Stomach (tissue), 9 donors: ENCODE measurements around the gene P3H1. TPM values are rescaled to one million over a fixed set of nuclear protein-coding genes. Genes with fewer than 3 reads are reported as not detected.
A peak's percentile ranks its signal among the peaks of the same experiment; 100 is the strongest.

Source experiments
- DNase-seq, 2 donors: peaks; one replicate each; pipeline versions ENCODE4 v3.0.0 to v3.0.0-alpha.2; 2013 to 2019
- H3K27ac ChIP-seq, 5 donors: fragments of 200-600 bp in 4 of 5; sonication (generic) in 4 of 5; one replicate each; pipeline ENCODE4 v1.5.1; 2013 to 2019; ENCODE audit warnings: mild to moderate bottlenecking in 1 of 5, moderate library complexity in 1 of 5
- H3K27me3 ChIP-seq, 3 donors: fragments of 200-600 bp; sonication (generic); one replicate each; pipeline ENCODE4 v1.5.1; 2017 to 2019; ENCODE audit warnings: mixed run types in 1 of 3
- H3K36me3 ChIP-seq, 4 donors: fragments of 200-600 bp; sonication (generic); 1 replicate in 3 of 4; 2 replicates in 1 of 4; pipeline ENCODE4 v1.5.1; 2016 to 2019
- H3K4me1 ChIP-seq, 4 donors: fragments of 200-600 bp; sonication (generic); one replicate each; pipeline ENCODE4 v1.5.1; 2016 to 2019
- H3K4me3 ChIP-seq, 4 donors: fragments of 200-600 bp; sonication (generic) in 3 of 4; one replicate each; pipeline ENCODE4 v1.5.1; 2016 to 2019; ENCODE audit warnings: mild to moderate bottlenecking in 1 of 4
- H3K9me3 ChIP-seq, 4 donors: fragments of 200-600 bp; sonication (generic); one replicate each; pipeline ENCODE4 v1.5.1; 2016 to 2019
- CTCF ChIP-seq, 7 experiments: fragments of 450-650 bp in 4 of 7; fragments of 200-600 bp in 3 of 7; sonication (generic) in 3 of 7; IDR thresholded peaks; one replicate each; pipeline ENCODE4 v1.5.1; 2016 to 2019; ENCODE audit warnings: antibody characterized with exemption in 7 of 7, control low read depth in 2 of 7, mild to moderate bottlenecking in 1 of 7
- EP300 ChIP-seq: sonication (generic); formaldehyde crosslinking; IDR thresholded peaks from one replicate; pipeline ENCODE4 v1.6.1; 2017; ENCODE audit warnings: antibody characterized with exemption
- POLR2A ChIP-seq, 4 donors: fragments of 450-650 bp; IDR thresholded peaks; one replicate each; pipeline ENCODE4 v1.6.1; 2016; ENCODE audit warnings: antibody characterized with exemption in 4 of 4, control low read depth in 2 of 4, mild to moderate bottlenecking in 1 of 4, moderate library complexity in 1 of 4
- POLR2AphosphoS5 ChIP-seq, 3 donors: sonication (generic); formaldehyde crosslinking; IDR thresholded peaks; one replicate each; pipeline ENCODE4 v1.6.1; 2016; ENCODE audit warnings: antibody characterized with exemption in 3 of 3
- WGBS, 5 donors: extraction: QIAGEN DNeasy Blood & Tissue Kit in 3 of 5; methylation state at CpG; one replicate each; pipeline versions ENCODE4 v1.1.5 to v1.1.7; 2013 to 2018; 5-methylcytosine and 5-hydroxymethylcytosine counted together
- intact Hi-C: fragments of 100-400 bp; cut with DNase I; formaldehyde crosslinking; loops from one replicate; pipeline ENCODE4 v1.15.1; 2023; ENCODE audit warnings: low total_unique reads
- polyA plus RNA-seq, 3 donors: library from polyadenylated mRNA; stranded (reverse); fragments of 200-250 nt; gene quantifications; one replicate each; pipeline ENCODE4 v1.2.3, GENCODE V29; 2013
- total RNA-seq, 5 donors: library from RNA; depleted of rRNA; stranded (reverse); fragments of >200 nt; gene quantifications; one replicate each; pipeline versions ENCODE4 v1.1.0 to v1.2.3, GENCODE V29; 2014 to 2016
- donor health status: healthy with polysubstance abuse.
- donor health status: Bipolar disorder and iron deficiency.
- donor health status: healthy.

Gene P3H1
- total and polyA plus RNA-seq, 8 donors, result 5.0 to 78.2 (median 22.3) TPM

GRCh38 chr1:42736152-42736551, 30.7 kb downstream of the P3H1 start:
- no peaks in the 10 kb centered on the region for H3K27me3 ChIP-seq
- intact Hi-C loops, result no loop called here
- H3K4me3 ChIP-seq, result no peak overlapping the region
- no peaks in the 10 kb centered on the region for H3K36me3 ChIP-seq
- DNase-seq, result peak in 1 of 2 donors; percentile 31
- 59 to 72% (median 66%) methylated on average over 4 of the region's 4 CpGs for WGBS, 5 donors
- no peaks in the 10 kb centered on the region for H3K9me3 ChIP-seq
- TF ChIP-seq POLR2A (IDR thresholded peaks at IDR 0.05), result no peak
- TF ChIP-seq POLR2AphosphoS5 (IDR thresholded peaks at IDR 0.05), result no peak
- no peak for TF ChIP-seq CTCF (IDR thresholded peaks at IDR 0.05)
- no peak for TF ChIP-seq EP300
- H3K27ac ChIP-seq, result no peak overlapping the region
- peaks cover 0 to 15% (median 0%) of the 10 kb centered on the region in 4 donors for H3K4me1 ChIP-seq

GRCh38 chr1:42735477-42736105, 31.2 kb downstream of the P3H1 start:
- H3K4me3 ChIP-seq, result no peak overlapping the region
- H3K9me3 ChIP-seq, result no peaks in the 10 kb centered on the region
- no peak for DNase-seq
- intact Hi-C loops, result no loop called here
- peaks cover 0 to 15% (median 0%) of the 10 kb centered on the region in 4 donors for H3K4me1 ChIP-seq
- H3K36me3 ChIP-seq, result no peaks in the 10 kb centered on the region
- H3K27me3 ChIP-seq, result no peaks in the 10 kb centered on the region
- WGBS, 5 donors, result 68 to 83% (median 73%) methylated on average over 3 to 14 of the region's 14 CpGs
- no peak overlapping the region for H3K27ac ChIP-seq
- TF ChIP-seq POLR2AphosphoS5 (IDR thresholded peaks at IDR 0.05) (no peak), CTCF (IDR thresholded peaks at IDR 0.05) (no peak), EP300 (no peak), POLR2A (IDR thresholded peaks at IDR 0.05) (no peak)

- Histone ChIP-seq H3K36me3 (no peaks in the 10 kb centered on the region), H3K4me1 (peaks cover 0 to 11% (median 0%) of the 10 kb centered on the region in 4 donors), H3K27me3 (no peaks in the 10 kb centered on the region), H3K9me3 (no peaks in the 10 kb centered on the region), H3K27ac (no peak overlapping the region), H3K4me3 (no peak overlapping the region)
- intact Hi-C loops, result no loop called here
- 82 to 88% (median 87%) methylated on average over 11 of the region's 11 CpGs for WGBS, 5 donors
- no peak for TF ChIP-seq EP300
- TF ChIP-seq CTCF (IDR thresholded peaks at IDR 0.05), result no peak
- no peak for TF ChIP-seq POLR2A (IDR thresholded peaks at IDR 0.05)
- TF ChIP-seq POLR2AphosphoS5 (IDR thresholded peaks at IDR 0.05), result no peak
- no peak for DNase-seq
Observed at GRCh38 chr1:42735056-42735455, 31.8 kb downstream of the P3H1 start.

- WGBS, 5 donors, result 87 to 92% (median 91%) methylated on average over 6 to 7 of the region's 7 CpGs
- Histone ChIP-seq H3K4me1 (peaks cover 0 to 10% (median 0%) of the 10 kb centered on the region in 4 donors), H3K36me3 (no peaks in the 10 kb centered on the region), H3K27ac (no peak overlapping the region), H3K4me3 (no peak overlapping the region), H3K27me3 (no peaks in the 10 kb centered on the region), H3K9me3 (no peaks in the 10 kb centered on the region)
- TF ChIP-seq POLR2A (IDR thresholded peaks at IDR 0.05) (no peak), POLR2AphosphoS5 (IDR thresholded peaks at IDR 0.05) (no peak), CTCF (IDR thresholded peaks at IDR 0.05) (no peak), EP300 (no peak)
- intact Hi-C loops, result no loop called here
- no peak for DNase-seq
Observed at GRCh38 chr1:42734201-42735035, 32.4 kb downstream of the P3H1 start.
